ENCODE results near the gene LAMA3.

Gene LAMA3

DNA sequence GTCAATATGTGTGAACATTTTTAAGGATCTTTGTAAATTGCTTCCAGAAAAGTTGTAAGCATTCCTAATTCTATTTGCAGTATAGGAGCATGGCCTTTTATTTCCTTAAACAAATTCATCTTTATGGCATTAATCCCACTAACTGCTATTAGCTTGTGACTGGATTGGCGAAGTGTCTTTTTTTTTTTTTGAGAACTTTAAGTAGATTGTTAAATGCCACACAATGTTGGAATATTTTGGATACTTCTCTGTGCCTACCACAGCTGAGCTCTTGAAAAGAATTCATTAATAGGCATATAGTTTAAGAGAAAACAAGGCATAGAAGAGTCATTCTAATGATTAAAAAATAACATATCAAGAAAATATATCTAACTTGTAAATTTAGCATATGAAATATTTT, 129.7 kb downstream of the LAMA3 start:
- no peak for DNase-seq (ENCODE audit: low read depth)

GRCh38 chr18:23822590-23823385, 133.5 kb downstream of the LAMA3 start:
- no peak for DNase-seq (ENCODE audit: low read depth)

DNA sequence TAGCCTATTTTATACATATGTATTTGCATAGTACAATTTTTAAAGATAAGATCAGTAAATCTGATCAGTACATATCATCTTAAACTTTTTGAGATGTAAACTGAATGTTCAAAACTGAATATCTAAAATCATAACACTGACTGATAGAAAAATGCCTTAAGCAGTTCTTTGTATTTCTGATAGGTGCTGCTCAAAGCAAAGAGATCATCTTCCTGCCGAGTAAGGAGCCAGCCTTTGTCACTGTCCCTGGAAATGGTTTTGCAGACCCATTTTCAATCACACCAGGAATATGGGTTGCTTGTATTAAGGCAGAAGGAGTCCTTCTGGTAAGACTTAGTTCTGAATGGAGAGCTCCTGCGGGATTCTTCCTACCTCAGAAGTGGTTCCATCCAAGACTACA, 135.0 kb downstream of the LAMA3 start:
- DNase-seq (ENCODE audit: low read depth), result no peak

GRCh38 chr18:23824669-23825068, 135.4 kb downstream of the LAMA3 start:
- no peak for DNase-seq (ENCODE audit: low read depth)

DNA sequence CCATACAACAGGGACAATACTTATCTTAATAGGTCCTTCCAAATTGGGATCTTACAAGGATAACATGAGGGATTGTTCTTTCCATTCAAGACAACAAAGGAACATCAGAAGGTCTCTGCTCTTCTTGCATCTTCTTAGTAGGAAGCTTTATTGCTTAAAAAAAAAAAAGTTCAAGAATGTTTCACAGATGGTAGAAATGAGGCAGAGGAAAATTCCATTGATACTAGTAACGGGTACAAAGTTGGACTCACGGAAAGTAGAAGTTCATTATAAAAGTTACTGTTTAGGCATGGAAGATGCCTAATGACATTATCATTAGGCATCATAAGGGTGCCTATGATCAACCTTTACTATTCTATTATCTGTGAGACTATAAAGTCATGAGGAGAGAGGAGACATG, 136.2 kb downstream of the LAMA3 start:
- no peak for DNase-seq (ENCODE audit: low read depth)

DNA sequence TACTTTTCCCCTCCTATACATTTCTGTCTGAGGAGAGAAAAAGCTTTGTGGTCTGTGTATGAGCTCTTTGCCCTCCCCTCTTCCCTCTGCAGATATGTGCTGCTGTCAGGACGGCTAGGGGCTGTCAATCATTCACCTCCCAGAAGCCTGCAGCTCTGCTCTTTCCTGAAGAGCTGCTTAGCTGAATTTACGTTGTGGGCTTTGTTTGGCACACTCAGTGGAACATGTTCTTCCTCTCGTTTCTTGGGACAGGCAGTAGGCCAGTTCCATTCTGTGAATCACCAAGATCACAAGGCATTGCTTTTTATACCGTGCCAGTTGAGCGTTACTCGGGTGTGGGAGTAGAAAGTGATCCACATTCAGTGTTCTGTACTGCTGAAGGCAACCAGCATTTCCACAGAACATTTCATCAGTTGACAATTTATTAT, 136.7 kb downstream of the LAMA3 start:
- DNase-seq (ENCODE audit: low read depth), result peak; percentile 32

GRCh38 chr18:23826850-23827620, 137.8 kb downstream of the LAMA3 start:
- no peak for DNase-seq (ENCODE audit: low read depth)

DNA sequence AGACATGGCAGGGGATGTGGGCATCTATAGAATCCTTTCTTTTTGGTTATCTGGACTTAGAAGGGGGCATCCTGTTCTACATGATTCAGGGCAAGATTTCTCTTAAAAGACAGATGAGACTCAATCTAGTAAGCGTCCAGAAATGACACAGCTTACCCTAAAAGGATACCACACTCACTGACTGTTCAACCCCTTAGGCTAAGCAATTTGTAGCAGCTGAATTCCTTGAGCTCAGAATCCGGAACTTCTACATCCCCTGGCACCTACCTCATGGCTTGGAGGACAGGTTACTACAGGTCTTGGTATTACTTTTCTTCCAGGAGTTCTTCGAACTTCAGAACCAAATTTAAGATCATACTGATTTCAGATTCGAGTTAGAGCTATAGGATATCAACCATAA, 138.4 kb downstream of the LAMA3 start:
- DNase-seq (ENCODE audit: low read depth), result no peak

DNA sequence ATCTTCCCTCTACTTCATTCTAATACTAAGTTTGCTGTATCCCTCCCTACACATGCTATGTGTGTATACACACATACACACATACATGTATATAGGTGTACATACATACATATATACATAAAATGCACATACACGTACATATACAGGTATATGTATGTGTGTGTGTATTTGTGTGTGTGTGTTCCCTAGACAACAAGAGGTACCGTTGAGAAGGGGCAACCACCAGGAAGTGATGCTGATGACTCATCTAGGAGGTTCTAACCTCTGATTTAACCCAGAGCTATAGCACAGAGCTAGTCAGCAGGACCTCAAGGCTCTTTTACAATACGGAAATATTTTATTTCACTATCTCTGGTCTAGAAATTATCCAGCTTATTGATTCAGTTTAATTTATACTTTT, 139.2 kb downstream of the LAMA3 start:
- DNase-seq (ENCODE audit: low read depth), result peak; percentile 44

DNA sequence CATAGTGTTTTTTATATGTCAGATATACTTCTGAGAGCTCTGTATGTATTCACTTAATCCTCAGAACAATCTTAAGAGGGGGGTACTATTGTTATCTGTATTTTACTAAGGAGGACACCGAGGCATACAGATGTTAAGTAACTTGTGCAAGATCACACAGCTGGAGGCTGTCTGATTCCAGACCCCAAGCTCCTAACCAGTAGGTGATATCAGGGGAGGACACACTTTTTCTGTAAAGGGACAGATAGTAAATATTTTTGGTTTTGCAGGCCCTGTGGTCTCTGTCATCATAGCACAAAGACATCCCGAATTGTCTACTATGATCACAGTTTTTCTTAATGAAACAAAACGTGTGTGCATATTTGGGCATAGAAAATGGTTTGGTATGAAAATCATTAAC, 143.7 kb downstream of the LAMA3 start:
- no peak for DNase-seq (ENCODE audit: low read depth)

DNA sequence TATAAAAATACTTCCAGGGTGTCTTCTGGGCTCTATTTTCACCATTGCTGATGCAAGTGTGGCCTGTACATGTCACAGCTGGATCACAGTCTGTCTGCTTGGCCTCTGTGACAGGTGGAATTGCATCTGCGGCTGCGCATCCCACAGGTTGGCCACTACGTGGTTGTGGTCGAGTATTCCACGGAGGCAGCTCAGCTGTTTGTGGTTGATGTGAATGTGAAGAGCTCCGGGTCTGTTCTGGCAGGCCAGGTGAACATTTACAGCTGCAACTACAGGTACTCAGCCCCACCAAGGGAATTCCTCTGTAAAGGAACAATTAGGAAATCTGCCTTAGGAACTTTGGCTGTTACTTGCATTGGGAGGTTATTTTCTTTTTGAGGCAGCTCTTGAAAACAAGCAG, 144.5 kb downstream of the LAMA3 start:
- DNase-seq (ENCODE audit: low read depth), result no peak

GRCh38 chr18:23835091-23835490, 145.8 kb downstream of the LAMA3 start:
- no peak for DNase-seq (ENCODE audit: low read depth)

GRCh38 chr18:23835506-23835905, 146.3 kb downstream of the LAMA3 start:
- no peak for DNase-seq (ENCODE audit: low read depth)

DNA sequence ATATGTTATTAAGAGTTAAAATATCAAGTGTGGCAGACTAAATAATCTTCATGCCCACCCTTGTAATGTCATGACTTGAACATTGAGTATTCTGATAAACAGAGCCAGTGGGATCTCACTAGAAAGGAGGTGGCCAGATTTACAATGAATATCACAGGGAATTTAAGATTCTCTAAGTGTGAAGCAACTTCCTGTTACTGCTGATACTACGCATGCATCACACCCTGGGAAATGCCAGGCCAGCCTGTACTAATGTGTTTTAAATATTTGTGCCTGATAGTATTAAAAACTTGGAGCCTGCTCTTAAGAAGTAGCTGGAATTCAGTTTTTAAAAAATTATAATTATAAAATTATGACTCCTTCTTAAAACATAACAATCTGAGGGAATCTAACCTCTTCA, 148.3 kb downstream of the LAMA3 start:
- peak; percentile 84 for DNase-seq (ENCODE audit: low read depth)

DNA sequence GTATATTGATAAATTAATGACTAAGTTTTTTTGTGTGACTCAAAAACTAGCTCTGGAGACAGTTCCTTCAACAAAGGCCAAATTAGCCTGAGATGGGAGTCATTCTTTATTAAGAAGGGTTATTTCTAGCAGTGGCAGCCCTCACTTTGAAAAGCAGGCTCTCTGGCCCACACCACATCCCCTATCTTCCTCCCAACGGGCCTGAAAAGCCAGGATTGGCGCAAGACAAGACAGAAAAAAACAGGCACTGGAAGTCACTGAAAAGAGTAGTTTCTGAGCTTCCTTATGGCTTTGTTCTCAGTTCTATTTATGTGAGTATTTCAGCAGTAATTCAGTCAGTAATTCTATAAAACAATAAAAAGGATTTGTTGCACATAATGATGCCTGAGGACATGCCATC, 149.0 kb downstream of the LAMA3 start:
- no peak for DNase-seq (ENCODE audit: low read depth)

GRCh38 chr18:23838801-23839366, 149.6 kb downstream of the LAMA3 start:
- no peak for DNase-seq (ENCODE audit: low read depth)

DNA sequence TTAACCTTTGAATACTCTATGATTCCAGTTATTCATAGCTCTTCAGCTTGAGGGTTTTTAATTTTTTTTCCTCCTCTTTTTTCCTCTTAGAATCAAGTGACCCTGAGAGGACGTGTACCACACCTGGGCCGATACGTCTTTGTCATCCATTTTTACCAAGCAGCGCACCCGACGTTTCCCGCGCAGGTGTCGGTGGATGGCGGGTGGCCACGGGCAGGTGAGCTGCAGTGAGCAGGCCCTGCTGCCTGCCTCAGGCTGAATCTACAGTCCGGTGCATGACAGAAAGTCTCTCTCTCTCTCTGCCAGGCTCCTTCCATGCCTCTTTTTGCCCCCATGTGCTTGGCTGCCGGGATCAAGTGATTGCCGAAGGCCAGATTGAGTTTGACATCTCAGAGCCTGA, 153.1 kb downstream of the LAMA3 start:
- no peak for DNase-seq (ENCODE audit: low read depth)

DNA sequence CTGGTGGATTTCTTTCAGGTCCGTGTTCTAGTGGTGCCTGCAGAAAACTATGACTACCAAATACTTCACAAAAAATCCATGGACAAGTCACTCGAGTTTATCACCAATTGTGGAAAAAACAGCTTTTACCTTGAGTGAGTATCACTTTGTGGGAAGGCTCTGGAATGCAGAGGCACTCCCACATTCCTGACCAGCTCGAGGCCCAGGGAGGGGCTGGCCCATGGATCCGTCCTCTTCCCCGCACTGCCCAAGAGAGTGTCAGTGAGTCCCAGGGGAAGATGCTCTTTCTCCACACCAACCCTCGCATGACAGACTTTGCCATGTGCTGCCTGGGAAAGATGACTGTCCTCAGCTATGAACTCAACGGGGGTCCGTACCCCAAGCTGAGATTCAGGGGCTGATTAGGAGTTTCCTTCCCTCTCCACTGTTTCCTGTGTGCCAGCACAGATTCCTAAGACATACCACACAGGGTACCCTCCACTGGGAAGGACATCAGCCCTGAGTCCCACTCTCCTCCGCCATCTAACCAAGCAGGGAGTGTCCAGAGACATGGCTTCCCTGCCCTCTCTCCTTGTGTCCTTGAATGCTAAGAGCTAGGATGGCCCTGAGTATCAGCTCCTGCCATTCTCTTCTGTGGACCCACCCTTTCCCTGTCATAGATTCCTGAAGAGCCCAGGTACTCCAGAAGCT, 155.9 kb downstream of the LAMA3 start:
- no peak for DNase-seq (ENCODE audit: low read depth)

GRCh38 chr18:23845988-23846630, 156.9 kb downstream of the LAMA3 start:
- no peak for DNase-seq (ENCODE audit: low read depth)

- no peak for DNase-seq (ENCODE audit: low read depth)
These were observed 158.2 kb downstream of the LAMA3 start for GRCh38 chr18:23847321-23847986.

- no peak for DNase-seq (ENCODE audit: low read depth)
These were observed 159.9 kb downstream of the LAMA3 start for GRCh38 chr18:23849141-23849540.

- no peak for DNase-seq (ENCODE audit: low read depth)
These were observed 161.0 kb downstream of the LAMA3 start for GRCh38 chr18:23850215-23850614.

Measured in non-pigmented ciliary epithelial cell (primary cell).